GM19372 (cell line): Measurements from ENCODE around the gene CCDC137.

Source experiments
- ATAC-seq: cut with Tn5 transposase; IDR thresholded peaks from one replicate; pipeline ENCODE4 v1.9.1; 2021; ENCODE audit warnings: mild to moderate bottlenecking, low read depth, moderate library complexity; ENCODE audit not compliant: unreplicated experiment

Gene CCDC137

DNA sequence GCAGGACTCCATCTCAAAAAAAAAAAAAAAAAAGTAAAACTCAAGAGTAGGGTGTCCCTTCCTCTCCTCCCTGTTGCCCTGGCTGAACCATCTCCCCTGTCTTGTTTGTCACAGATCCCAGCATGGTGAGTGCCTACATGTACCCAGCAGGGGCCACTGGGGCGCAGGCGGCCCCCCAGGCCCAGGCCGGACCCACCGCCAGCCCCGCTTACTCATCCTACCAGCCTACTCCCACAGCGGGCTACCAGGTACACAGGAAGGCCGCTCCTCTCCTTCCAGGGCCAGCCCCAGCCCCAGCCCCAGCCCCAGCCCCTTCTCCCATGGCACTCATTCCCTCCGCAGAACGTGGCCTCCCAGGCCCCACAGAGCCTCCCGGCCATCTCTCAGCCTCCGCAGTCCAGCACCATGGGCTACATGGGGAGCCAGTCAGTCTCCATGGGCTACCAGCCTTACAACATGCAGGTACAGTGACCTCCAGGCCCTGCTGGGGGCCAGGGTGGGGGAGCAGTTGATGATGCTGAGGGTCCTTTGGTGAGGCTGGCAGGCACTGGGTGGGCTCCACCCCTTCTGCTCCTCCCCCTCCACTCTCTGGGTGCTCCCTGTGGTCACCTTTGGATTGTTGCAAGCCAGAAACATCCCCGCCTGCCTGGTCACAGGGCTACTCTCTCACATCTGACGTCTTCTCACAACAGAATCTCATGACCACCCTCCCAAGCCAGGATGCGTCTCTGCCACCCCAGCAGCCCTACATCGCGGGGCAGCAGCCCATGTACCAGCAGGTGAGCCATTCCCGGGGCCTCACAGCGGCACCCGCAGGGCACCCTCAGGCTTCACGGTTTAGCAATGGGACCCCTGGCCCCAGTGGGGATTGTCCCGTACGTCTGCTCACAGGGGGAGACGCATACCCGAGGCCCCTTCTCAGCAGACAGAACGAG lies 34.1 kb downstream of the CCDC137 start:
- ATAC-seq, result no peak

DNA sequence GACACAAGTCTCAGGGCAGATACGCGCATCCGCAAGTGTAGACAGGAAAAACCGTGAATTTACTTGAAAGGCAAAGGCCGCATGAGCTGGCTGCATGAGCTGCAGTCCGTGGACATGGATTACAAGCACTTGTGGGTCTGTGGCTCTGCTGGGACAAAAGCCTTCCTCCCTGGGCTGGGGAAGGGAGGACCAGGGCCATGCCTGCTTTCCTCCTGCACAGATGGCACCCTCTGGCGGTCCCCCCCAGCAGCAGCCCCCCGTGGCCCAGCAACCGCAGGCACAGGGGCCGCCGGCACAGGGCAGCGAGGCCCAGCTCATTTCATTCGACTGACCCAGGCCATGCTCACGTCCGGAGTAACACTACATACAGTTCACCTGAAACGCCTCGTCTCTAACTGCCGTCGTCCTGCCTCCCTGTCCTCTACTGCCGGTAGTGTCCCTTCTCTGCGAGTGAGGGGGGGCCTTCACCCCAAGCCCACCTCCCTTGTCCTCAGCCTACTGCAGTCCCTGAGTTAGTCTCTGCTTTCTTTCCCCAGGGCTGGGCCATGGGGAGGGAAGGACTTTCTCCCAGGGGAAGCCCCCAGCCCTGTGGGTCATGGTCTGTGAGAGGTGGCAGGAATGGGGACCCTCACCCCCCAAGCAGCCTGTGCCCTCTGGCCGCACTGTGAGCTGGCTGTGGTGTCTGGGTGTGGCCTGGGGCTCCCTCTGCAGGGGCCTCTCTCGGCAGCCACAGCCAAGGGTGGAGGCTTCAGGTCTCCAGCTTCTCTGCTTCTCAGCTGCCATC lies 34.9 kb downstream of the CCDC137 start:
- ATAC-seq, result no peak

- peak; percentile 86 for ATAC-seq
Observed at GRCh38 chr17:81702934-81703746, 36.6 kb downstream of the CCDC137 start, which contains the start of gene MRPL12. TSS of gene MRPL12 (plus strand) at chr17:81703367. CDS start at chr17:81703502, 135 bp downstream.

DNA sequence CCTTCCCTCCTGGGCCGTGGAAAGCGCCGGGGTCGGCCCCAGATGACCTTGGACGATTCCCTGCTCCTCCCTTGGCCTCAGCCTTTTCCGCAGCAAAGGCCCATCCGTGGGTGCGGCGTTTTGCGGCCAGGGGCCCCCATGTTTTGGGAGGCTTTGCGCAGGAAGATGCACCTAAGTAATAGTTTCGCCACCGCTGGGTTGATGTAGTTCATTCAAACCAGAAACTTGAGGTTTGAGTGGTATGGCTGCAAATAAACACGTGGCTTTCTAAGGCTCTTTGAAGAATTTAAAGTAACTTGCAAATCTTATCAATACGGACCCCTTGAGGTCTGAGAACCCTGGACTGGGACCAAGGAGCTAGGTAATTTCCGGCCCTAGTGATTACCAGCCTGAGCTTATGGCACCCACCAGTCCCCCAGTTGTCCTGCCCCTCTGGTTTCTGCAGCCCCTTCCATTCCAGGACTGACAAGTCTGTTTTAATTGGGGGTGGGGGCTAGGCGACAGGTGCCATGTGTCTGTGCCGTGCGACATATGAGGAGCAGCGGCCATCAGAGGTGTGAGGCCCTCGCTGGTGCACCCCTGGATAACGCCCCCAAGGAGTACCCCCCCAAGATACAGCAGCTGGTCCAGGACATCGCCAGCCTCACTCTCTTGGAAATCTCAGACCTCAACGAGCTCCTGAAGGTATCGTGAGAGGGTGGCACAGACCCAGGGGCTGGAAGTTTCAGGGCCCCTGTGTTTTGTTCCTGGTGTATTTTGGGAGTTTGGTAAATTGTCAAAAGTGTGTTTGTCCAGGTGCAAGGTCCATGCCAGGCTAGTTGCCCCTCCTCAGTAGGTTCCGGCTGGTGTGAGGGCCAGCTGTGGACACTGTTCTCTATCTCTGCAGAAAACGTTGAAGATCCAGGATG lies 37.5 kb downstream of the CCDC137 start:
- no peak for ATAC-seq

DNA sequence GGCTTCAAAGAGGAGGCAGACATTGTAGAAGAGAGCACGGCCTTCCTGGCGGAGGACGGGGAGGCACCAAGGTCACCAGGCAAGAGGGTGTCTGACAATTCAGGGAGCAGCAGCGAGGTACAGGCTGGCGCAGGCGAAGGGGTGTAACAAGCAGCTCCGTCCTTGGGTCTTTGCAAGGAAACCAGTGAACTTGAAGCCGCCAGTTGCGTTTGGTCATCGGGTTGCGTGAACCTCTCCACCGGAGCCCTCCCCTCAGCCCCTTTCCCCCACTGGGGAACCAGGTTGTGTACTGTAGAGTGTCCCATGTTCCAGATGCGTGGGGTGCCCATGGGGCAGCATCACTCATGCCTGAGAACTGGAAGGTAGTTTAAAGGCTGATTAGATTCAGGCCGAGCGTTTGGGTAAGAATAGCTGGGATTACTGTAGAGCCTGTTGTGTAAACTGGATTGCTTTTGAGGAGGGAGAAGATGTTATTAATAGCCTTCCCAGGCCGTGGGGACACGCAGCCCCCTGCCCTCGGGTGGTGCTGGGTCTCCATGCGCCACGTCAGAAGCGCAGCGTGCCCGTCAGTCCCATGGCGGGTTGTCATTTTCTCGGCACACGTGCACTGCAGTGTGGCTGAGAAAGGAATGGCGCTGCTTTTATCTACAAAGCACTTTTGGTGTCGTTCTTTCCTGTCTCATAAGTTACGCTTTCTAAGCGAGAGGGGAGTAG lies 39.1 kb downstream of the CCDC137 start:
- no peak for ATAC-seq

DNA sequence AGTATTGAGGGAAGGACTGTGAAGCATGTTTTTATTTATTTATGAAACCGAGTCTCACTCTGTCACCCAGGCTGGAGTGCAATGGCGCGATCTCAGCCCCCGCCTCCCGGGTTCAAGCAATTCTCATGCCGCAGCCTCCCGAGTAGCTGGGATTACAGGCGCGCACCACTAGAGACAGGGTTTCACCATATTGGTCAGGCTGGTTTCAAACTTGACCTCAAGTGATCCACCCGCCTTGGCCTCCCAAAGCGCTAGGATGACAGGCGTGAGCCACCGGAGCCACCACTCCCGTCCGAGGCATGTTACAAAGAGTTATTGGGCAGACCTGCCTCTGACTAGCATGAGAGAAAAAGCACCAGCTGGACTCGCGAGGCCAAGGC lies 39.7 kb downstream of the CCDC137 start:
- no peak for ATAC-seq

GRCh38 chr17:81706757-81707624 lies 40.5 kb downstream of the CCDC137 start:
- no peak for ATAC-seq

DNA sequence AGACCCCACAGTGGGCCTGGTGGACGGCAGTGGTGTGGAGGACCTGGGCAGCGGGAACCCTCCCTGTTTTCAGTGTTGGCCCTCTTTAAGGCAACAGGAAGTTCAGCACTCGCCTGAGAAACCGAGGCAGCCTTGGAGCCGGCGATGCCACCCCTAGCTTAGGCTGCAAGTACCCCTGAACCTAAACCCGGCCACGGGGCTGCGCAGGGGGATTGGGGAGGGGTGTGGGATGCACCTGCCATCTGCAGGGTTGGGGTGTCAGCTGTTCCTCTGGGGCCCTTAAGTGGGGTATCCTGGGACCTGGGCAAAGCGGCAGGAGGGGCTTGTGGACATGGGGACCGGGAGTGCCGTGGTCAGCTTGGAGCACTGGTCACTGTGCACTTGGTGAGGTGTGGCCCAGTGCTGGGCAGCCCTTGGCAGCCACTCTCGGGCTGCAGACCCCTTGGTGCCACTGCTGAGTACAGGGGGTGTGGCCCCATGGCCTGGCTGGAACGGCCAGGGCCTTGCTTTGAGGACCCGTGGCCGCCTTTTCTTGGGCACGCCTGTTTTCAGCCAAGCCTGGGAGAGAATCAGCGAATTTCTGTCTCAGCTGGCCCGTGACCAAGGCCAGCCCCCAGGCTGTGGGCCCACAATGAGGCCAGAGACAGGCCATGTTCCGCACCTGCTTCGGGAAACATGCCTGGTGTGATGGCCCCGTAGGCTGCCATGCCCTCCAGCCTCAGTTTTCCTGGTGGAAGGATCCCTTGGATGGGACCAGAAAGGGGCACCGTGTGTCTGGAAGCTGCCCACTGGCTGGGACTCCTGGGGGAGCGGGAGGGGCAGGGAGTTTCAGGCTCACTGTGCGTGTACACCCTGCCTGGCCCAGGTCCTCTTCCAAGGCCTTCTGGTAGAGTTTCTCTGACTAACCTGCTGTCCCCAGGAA lies 41.4 kb downstream of the CCDC137 start:
- ATAC-seq, result no peak

DNA sequence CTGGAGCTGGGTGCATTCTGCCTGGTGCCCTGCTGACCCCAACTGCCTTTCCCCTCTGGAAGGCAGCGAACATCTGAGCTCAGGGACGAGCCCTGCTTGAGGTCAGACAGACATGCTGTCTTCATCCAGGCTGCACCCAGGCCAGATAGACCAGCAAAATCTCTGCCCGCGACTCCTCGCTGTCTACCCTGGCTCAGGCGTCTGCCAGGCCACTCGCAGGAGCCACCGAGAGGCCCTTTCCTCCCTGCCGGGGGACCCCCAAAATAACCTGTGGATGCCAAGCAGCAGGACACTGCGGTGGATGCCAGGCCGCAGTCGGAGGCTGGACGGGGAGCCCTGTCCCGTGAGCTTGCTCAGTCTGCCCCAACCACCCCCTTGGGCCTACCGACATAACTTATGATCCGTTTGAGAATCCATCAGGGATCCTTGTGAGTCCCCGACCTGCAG lies 42.2 kb downstream of the CCDC137 start:
- no peak for ATAC-seq

- no peak for ATAC-seq
Observed at GRCh38 chr17:81710514-81711308, 44.2 kb downstream of the CCDC137 start.

- peak; percentile 70 for ATAC-seq
Observed at GRCh38 chr17:81711814-81712467, 45.4 kb downstream of the CCDC137 start, which contains the start of gene SLC25A10. TSS of gene SLC25A10 (plus strand) at chr17:81712284. CDS start at chr17:81712427, 143 bp downstream.

GRCh38 chr17:81712468-81713003 lies 46.0 kb downstream of the CCDC137 start:
- no peak for ATAC-seq

DNA sequence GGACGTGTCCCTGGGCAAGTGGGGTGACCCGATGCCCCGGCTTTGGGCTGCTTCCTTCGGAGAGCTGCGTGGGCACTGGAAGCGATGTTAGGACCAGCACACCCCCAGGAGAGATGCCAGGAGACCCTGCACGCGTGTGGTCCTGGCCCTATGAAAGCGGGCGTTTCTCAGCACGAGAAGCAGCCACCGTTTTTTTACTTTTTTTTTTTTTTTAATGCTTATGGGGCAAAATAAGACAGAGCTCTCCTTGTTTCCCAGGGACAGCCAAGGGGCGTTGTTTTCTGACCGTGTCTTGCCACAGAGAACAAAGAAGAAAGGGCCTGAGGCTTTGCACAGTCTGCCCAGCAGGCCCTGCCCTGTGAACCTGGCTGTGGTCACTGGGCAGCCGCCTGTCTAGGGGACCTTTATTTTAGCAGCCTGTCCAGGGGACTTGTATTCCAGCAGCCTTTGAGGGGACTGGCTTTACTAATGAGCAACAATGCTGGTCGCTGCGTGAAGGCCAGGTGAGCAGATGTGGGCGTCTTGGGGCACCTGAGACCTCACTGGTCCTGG lies 46.5 kb downstream of the CCDC137 start:
- no peak for ATAC-seq

DNA sequence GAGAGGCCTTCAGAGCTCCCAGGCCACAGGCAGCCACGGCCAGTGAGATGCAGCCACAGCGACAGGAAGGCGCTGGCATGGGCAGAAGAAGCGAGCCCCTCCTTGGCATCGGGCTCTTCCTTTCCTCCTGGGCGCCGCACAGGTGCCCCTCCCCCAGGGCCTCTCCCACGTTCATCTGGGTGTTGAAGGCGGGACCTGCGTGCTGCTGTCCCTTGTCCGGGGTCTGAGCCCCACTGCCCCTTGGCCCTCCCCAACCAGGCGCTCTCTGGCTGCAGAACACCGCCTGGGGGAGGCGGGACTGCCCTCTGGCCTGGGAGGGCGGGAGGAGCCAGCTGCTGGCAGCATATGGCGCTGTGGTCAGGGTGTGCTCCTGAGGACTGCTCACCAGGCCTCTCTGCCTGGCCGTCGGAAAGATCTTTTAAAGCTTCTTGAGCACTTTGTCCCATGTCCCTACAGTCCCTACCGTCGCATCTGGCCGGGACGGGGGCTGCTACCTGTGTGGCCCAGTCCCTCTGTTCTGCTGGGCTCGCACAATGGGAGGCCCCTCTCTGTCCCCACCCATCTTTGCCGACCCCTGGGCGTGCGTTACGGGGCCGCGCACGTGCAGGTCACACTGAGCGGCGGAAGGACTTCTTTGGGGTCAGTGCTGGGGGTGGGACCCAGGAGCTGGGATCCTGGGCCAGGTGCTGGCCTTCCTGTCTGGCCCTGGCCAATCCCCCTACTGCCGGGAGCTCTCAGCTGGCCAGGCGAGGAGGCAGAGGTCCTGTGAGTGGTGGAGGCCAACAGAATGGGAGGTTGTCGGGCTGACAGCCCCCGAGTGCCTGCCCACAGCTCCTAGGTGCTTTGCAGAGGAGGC lies 47.2 kb downstream of the CCDC137 start:
- no peak for ATAC-seq
